A673 (cell line): ENCODE results near the gene RFTN1. TPM values are rescaled to one million over a fixed set of nuclear protein-coding genes. Genes with fewer than 3 reads are reported as not detected.

Experiments used
- BruUV-seq: library from RNA; stranded (reverse); fragments of 400-500 nt; replicated peaks from 2 replicates; lab custom pipeline; 2021; lab: Mats Ljungman, UMichigan
- CTCF ChIA-PET: fragments of 300-600 bp; sonication (Branson Sonifier 250); formaldehyde crosslinking; loops from one replicate; lab custom pipeline; 2022; ENCODE audit warnings: antibody characterized with exemption; lab: Charles Lee
- POLR2A ChIA-PET: fragments of 300-600 bp; sonication (Branson Sonifier 250); formaldehyde crosslinking; loops from one replicate; lab custom pipeline; 2022; ENCODE audit warnings: antibody characterized with exemption; ENCODE audit not compliant: low non-redundant PET; lab: Charles Lee
- DNase-seq: peaks from one replicate; pipeline ENCODE4 v3.0.0-alpha.2; 2015; ENCODE audit warnings: low spot score
- H3K27ac ChIP-seq: fragments of 200-600 bp; sonication (generic); 2 replicates; pipeline ENCODE4 v1.5.1; 2016; ENCODE audit warnings: mixed run types, low read depth, mild to moderate bottlenecking, mixed read lengths, antibody characterized with exemption, low read length; ENCODE audit not compliant: poor library complexity, severe bottlenecking
- H3K27me3 ChIP-seq: fragments of 200-600 bp; sonication (generic); replicated peaks from 2 replicates; pipeline ENCODE4 v1.6.1; 2017; ENCODE audit warnings: mixed run types, low read depth, mild to moderate bottlenecking, mixed read lengths, antibody characterized with exemption, low read length; ENCODE audit not compliant: insufficient read depth, poor library complexity
- H3K36me3 ChIP-seq: fragments of 200-600 bp; sonication (generic); 2 replicates; pipeline ENCODE4 v1.6.1; 2016; ENCODE audit warnings: mixed run types, mild to moderate bottlenecking, mixed read lengths, antibody characterized with exemption, low read length; ENCODE audit not compliant: insufficient read depth, poor library complexity, severe bottlenecking
- H3K4me1 ChIP-seq: fragments of 200-600 bp; sonication (generic); 2 replicates; pipeline ENCODE4 v1.6.1; 2017; ENCODE audit warnings: mixed run types, mild to moderate bottlenecking, mixed read lengths, antibody characterized with exemption, low read length; ENCODE audit not compliant: insufficient read depth, poor library complexity, severe bottlenecking
- H3K4me3 ChIP-seq: fragments of 200-600 bp; sonication (generic); 2 replicates; pipeline ENCODE4 v1.5.1; 2016; ENCODE audit warnings: low read depth, mixed run types, mild to moderate bottlenecking, mixed read lengths, low read length; ENCODE audit not compliant: poor library complexity, severe bottlenecking
- H3K9me3 ChIP-seq: fragments of 200-600 bp; sonication (generic); 2 replicates; pipeline ENCODE4 v1.6.1; 2016; ENCODE audit warnings: mixed run types, low read depth, mild to moderate bottlenecking, mixed read lengths, antibody characterized with exemption, low read length; ENCODE audit not compliant: poor library complexity, severe bottlenecking
- CTCF ChIP-seq: fragments of 300-800, 200-600 bp; sonication (generic); conservative IDR thresholded peaks from 2 replicates; pipeline ENCODE4 v1.5.1; 2017; ENCODE audit warnings: low read depth, mild to moderate bottlenecking, antibody characterized with exemption, low read length, moderate library complexity, mixed read lengths
- EZH2 ChIP-seq: fragments of 200-600 bp; sonication (generic); IDR thresholded peaks from 2 replicates; pipeline ENCODE4 v1.6.1; 2017; ENCODE audit warnings: borderline replicate concordance, low read depth, mild to moderate bottlenecking, mixed read lengths, antibody characterized with exemption, low read length; ENCODE audit not compliant: poor library complexity, severe bottlenecking
- intact Hi-C: fragments of 100-400 bp; cut with micrococcal nuclease; formaldehyde crosslinking; loops from one replicate; pipeline ENCODE4 v1.10.0; 2022; ENCODE audit not compliant: unreplicated experiment
- total RNA-seq: library from RNA; stranded (reverse); gene quantifications from 2 replicates; pipeline ENCODE4 v1.2.3, GENCODE V29; 2021

RFTN1 gene
- total RNA-seq, 1 experiment from 2014 or later, result 0.60 TPM

GRCh38 chr3:16529264-16529663 is 15.8 kb upstream of the RFTN1 start:
- ChIA-PET CTCF (no interaction called here), POLR2A (no interaction called here)
- Histone ChIP-seq H3K27ac (no peak overlapping the region), H3K4me3 (no peak overlapping the region), H3K9me3 (peaks cover 2% of the 10 kb centered on the region), H3K36me3 (no peaks in the 10 kb centered on the region), H3K4me1 (peaks cover 9% of the 10 kb centered on the region), H3K27me3 (no peaks in the 10 kb centered on the region)
- no peak for DNase-seq
- no TSS peak for BruUV-seq
- intact Hi-C loops, result no loop called here
- TF ChIP-seq CTCF (no peak), EZH2 (no peak)

- peaks cover 2% of the 10 kb centered on the region for H3K4me1 ChIP-seq
- no peaks in the 10 kb centered on the region for H3K27me3 ChIP-seq
- H3K9me3 ChIP-seq, result peaks cover 6% of the 10 kb centered on the region
- H3K4me3 ChIP-seq, result no peak overlapping the region
- H3K27ac ChIP-seq, result no peak overlapping the region
- no peaks in the 10 kb centered on the region for H3K36me3 ChIP-seq
- TF ChIP-seq EZH2, result no peak
- TF ChIP-seq CTCF, result no peak
- intact Hi-C loops, result no loop called here
- no peak for DNase-seq
- no TSS peak for BruUV-seq
- ChIA-PET CTCF (no interaction called here), POLR2A (no interaction called here)
These were observed 15.1 kb upstream of the RFTN1 start for GRCh38 chr3:16528581-16528993.

GRCh38 chr3:16528106-16528505 is 14.6 kb upstream of the RFTN1 start:
- Histone ChIP-seq H3K4me1 (no peaks in the 10 kb centered on the region), H3K36me3 (no peaks in the 10 kb centered on the region), H3K27ac (no peak overlapping the region), H3K4me3 (no peak overlapping the region), H3K9me3 (peaks cover 6% of the 10 kb centered on the region), H3K27me3 (no peaks in the 10 kb centered on the region)
- intact Hi-C loops, result no loop called here
- POLR2A ChIA-PET, result no interaction called here
- CTCF ChIA-PET, result no interaction called here
- BruUV-seq, result no TSS peak
- DNase-seq, result no peak
- TF ChIP-seq EZH2 (no peak), CTCF (no peak)
